Vagina (tissue), 2 donors: ENCODE data around the gene HNRNPLL. TPM values are rescaled to one million over a fixed set of nuclear protein-coding genes. Genes with fewer than 3 reads are reported as not detected.

Experiments used
- DNase-seq, 2 donors: peaks; one replicate each; pipeline ENCODE4 v3.0.0-alpha.2; 2017; ENCODE audit errors: extremely low spot score in 2 of 2
- H3K27ac ChIP-seq: fragments of 200-600 bp; sonication (generic); one replicate; pipeline ENCODE4 v1.5.1; 2019
- H3K27me3 ChIP-seq: fragments of 200-600 bp; sonication (generic); one replicate; pipeline ENCODE4 v1.5.1; 2019
- H3K36me3 ChIP-seq, 2 donors: fragments of 200-600 bp; sonication (generic); one replicate each; pipeline ENCODE4 v1.5.1; 2017 to 2019
- H3K4me1 ChIP-seq: fragments of 200-600 bp; sonication (generic); one replicate; pipeline ENCODE4 v1.5.1; 2019
- H3K4me3 ChIP-seq, 2 donors: fragments of 200-600 bp; sonication (generic); 1 replicate in 1 of 2; 2 replicates in 1 of 2; pipeline ENCODE4 v1.5.1; 2016 to 2019
- H3K9me3 ChIP-seq: fragments of 200-600 bp; sonication (generic); one replicate; pipeline ENCODE4 v1.5.1; 2019
- POLR2A ChIP-seq, 2 donors: fragments of 450-650 bp; IDR thresholded peaks; one replicate each; pipeline ENCODE4 v1.6.1; 2017; ENCODE audit warnings: antibody characterized with exemption in 2 of 2, mild to moderate bottlenecking in 2 of 2, moderate library complexity in 2 of 2
- POLR2AphosphoS5 ChIP-seq, 2 donors: sonication (generic); formaldehyde crosslinking; IDR thresholded peaks; one replicate each; pipeline ENCODE4 v1.9.0; 2017; ENCODE audit warnings: antibody characterized with exemption in 2 of 2, mild to moderate bottlenecking in 2 of 2, low read depth in 1 of 2; ENCODE audit not compliant: insufficient read depth in 1 of 2
- intact Hi-C: fragments of 100-400 bp; cut with DNase I; formaldehyde crosslinking; loops from one replicate; pipeline ENCODE4 v1.15.1; 2023
- total RNA-seq: library from RNA; depleted of rRNA; stranded (reverse); fragments of >200 nt; gene quantifications from one replicate; pipeline ENCODE4 v1.2.3, GENCODE V29; 2016
- TF ChIP-seq, protein P1 (sequence below), 3 experiments: fragments of 450-650 bp in 2 of 3; fragments of 200-600 bp in 1 of 3; sonication (generic) in 1 of 3; IDR thresholded peaks; one replicate each; pipeline ENCODE4 v1.5.1; 2017 to 2019; ENCODE audit warnings: antibody characterized with exemption in 3 of 3, mild to moderate bottlenecking in 2 of 3, moderate library complexity in 2 of 3

The HNRNPLL gene
- total RNA-seq, 1 donor from 2014 or later = 33.9 TPM

- no peaks in the 10 kb centered on the region for H3K9me3 ChIP-seq
- H3K27me3 ChIP-seq = no peaks in the 10 kb centered on the region
- intact Hi-C loops = no loop called here
- peak overlapping the region; percentile 67 for H3K27ac ChIP-seq
- peaks cover 17% of the 10 kb centered on the region for H3K4me1 ChIP-seq
- peak overlapping the region; percentile 40 to 52 for H3K4me3 ChIP-seq
- H3K36me3 ChIP-seq = no peaks in the 10 kb centered on the region
- TF ChIP-seq POLR2A (IDR thresholded peaks at IDR 0.05) = no peak
- TF ChIP-seq, protein P1, sequence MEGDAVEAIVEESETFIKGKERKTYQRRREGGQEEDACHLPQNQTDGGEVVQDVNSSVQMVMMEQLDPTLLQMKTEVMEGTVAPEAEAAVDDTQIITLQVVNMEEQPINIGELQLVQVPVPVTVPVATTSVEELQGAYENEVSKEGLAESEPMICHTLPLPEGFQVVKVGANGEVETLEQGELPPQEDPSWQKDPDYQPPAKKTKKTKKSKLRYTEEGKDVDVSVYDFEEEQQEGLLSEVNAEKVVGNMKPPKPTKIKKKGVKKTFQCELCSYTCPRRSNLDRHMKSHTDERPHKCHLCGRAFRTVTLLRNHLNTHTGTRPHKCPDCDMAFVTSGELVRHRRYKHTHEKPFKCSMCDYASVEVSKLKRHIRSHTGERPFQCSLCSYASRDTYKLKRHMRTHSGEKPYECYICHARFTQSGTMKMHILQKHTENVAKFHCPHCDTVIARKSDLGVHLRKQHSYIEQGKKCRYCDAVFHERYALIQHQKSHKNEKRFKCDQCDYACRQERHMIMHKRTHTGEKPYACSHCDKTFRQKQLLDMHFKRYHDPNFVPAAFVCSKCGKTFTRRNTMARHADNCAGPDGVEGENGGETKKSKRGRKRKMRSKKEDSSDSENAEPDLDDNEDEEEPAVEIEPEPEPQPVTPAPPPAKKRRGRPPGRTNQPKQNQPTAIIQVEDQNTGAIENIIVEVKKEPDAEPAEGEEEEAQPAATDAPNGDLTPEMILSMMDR (IDR thresholded peaks at IDR 0.05) = peak; percentile 57 to 96 (median 89)
- TF ChIP-seq POLR2AphosphoS5 (IDR thresholded peaks at IDR 0.05; ENCODE audit: insufficient read depth in 1 of 2, low read depth in 1 of 2) = peak in 1 of 2 donors; percentile 65
- no peak for DNase-seq
Measured at GRCh38 chr2:38535744-38536506, 66.8 kb downstream of the HNRNPLL start.

- Histone ChIP-seq H3K27me3 (no peaks in the 10 kb centered on the region), H3K9me3 (no peaks in the 10 kb centered on the region), H3K36me3 (no peaks in the 10 kb centered on the region), H3K27ac (peak overlapping the region; percentile 67), H3K4me1 (peaks cover 17% of the 10 kb centered on the region), H3K4me3 (peak overlapping the region; percentile 40 to 52)
- intact Hi-C loops = no loop called here
- TF ChIP-seq POLR2A (IDR thresholded peaks at IDR 0.05) (no peak), POLR2AphosphoS5 (IDR thresholded peaks at IDR 0.05; ENCODE audit: insufficient read depth in 1 of 2, low read depth in 1 of 2) (no peak)
- TF ChIP-seq, protein P1 (IDR thresholded peaks at IDR 0.05) = no peak
- DNase-seq = no peak
Measured at GRCh38 chr2:38535404-38535743, 67.4 kb downstream of the HNRNPLL start.

DNA sequence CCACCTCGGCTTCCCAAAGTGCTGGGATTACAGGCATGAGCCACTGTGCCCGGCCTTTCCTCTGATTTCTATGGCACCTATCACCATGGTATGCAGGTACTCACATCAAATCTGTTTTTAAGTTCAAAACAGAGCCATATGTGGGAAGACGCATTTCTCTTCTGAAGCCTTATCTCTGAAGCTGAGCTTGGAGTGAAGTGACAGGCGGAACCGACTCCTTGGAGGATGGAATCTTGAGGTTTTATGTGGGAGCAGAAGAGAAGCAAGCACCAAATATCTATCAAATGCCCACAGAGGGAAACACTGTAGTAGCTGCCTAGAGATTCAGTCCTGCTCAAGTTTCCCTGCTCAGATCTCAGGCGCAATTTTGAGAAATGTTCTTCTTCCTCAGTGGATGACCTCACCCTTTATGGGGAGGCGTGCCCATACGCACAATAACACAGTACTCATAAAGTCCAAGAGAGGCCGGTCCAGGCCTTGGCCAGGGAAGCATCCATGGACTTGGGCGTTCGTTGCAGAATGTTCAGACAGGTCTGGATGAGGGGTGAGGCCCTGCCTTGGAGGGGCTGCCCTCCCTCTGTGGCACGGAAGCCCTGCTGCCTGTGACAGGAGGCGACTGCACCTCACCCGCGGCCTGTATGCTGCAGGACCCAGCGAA, 67.9 kb downstream of the HNRNPLL start:
- peak overlapping the region; percentile 40 to 52 for H3K4me3 ChIP-seq
- intact Hi-C loops = no loop called here
- H3K9me3 ChIP-seq = no peaks in the 10 kb centered on the region
- no peak for DNase-seq
- H3K27me3 ChIP-seq = no peaks in the 10 kb centered on the region
- H3K36me3 ChIP-seq = no peaks in the 10 kb centered on the region
- peak in 1 of 2 donors; percentile 80 for TF ChIP-seq POLR2AphosphoS5 (IDR thresholded peaks at IDR 0.05; ENCODE audit: insufficient read depth in 1 of 2, low read depth in 1 of 2)
- TF ChIP-seq POLR2A (IDR thresholded peaks at IDR 0.05) = no peak
- peaks cover 17% of the 10 kb centered on the region for H3K4me1 ChIP-seq
- H3K27ac ChIP-seq = peak overlapping the region; percentile 67

DNA sequence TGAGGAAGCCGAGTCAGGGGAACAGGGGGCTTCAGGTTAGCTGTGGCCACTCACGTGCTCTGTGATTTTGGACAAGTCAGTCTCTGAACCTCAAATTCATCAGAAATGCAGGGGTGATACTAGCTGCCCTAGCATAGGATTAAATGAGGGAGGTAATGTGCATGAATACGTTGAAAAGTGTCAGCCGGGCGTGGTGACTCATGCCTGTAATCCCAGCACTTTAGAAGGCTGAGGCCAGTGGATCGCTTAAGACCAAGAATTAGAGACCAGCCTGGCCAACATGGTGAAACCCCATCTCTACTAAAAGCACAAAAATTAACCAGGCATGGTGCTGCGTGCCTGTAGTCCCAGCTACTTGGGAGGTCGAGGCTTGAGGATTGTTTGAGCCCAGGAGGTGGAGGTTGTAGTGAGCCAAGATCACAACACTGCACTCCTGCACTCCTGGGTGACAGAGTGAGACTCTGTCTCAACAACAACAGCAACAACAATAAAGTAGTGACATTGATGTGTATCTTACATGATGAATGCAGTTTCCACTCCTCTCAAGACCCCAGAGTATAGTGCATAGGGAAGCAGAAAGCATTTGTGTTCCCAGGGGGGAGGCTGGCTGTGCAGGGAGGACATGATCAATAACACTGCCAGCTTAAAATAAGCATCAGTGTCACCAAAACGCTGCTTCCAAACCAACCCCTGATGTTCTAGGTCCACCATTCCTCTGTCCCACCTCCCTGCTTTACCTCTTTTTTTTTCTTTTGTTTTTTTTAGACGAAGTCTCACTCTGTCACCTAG, 68.8 kb downstream of the HNRNPLL start:
- intact Hi-C loops = no loop called here
- Histone ChIP-seq H3K4me3 (peak overlapping the region in 1 of 2 donors; percentile 52), H3K36me3 (no peaks in the 10 kb centered on the region), H3K27ac (peak overlapping the region; percentile 67), H3K4me1 (peaks cover 17% of the 10 kb centered on the region), H3K9me3 (no peaks in the 10 kb centered on the region), H3K27me3 (no peaks in the 10 kb centered on the region)
- DNase-seq = no peak
- TF ChIP-seq POLR2AphosphoS5 (IDR thresholded peaks at IDR 0.05; ENCODE audit: insufficient read depth in 1 of 2, low read depth in 1 of 2) (no peak), POLR2A (IDR thresholded peaks at IDR 0.05) (no peak)
- TF ChIP-seq, protein P1 (IDR thresholded peaks at IDR 0.05) = no peak

DNA sequence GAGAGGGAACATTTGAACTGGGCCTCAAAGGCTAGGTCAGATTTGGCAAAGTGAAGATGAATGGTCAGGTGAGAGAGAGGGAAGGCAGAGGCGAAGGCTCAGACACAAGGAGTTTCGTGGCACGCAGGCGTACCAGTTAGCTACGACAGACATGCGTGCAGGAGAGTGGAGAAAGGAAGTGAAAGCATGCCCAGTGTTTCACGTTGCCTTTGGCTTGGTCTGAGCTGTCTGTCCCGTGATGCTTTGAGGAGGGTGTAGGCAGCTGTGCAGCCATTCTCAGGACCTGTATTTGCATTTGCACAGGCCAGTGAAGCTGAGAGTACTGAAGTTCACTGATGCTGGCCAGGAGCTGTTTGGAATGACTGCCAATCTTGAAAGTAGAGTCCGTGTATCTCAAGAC, 69.5 kb downstream of the HNRNPLL start:
- Histone ChIP-seq H3K27ac (no peak overlapping the region), H3K36me3 (no peaks in the 10 kb centered on the region), H3K9me3 (no peaks in the 10 kb centered on the region), H3K27me3 (no peaks in the 10 kb centered on the region), H3K4me1 (peaks cover 17% of the 10 kb centered on the region), H3K4me3 (peak overlapping the region in 1 of 2 donors; percentile 52)
- intact Hi-C loops = no loop called here
- TF ChIP-seq, protein P1 (IDR thresholded peaks at IDR 0.05) = no peak
- no peak for TF ChIP-seq POLR2AphosphoS5 (IDR thresholded peaks at IDR 0.05; ENCODE audit: insufficient read depth in 1 of 2, low read depth in 1 of 2)
- TF ChIP-seq POLR2A (IDR thresholded peaks at IDR 0.05) = no peak
- DNase-seq = no peak
